Measurements from ENCODE around the gene SYNGR2.

GRCh38 chr17:78141437-78142118 lies 26.8 kb upstream of the SYNGR2 start:
- TF ChIP-seq CTCF (optimal IDR thresholded peaks at IDR 0.05 in 1 of 3, IDR thresholded peaks at IDR 0.05 in 1 of 3, conservative IDR thresholded peaks at IDR 0.05 in 1 of 3; ENCODE audit: extremely low read depth in 1 of 3, insufficient read depth in 2 of 3, low read length in 3 of 3) (no peak), EZH2 (IDR thresholded peaks at IDR 0.05; ENCODE audit: low read length) (no peak)
